Liver (tissue), 9 donors: ENCODE measurements around the gene ATP5F1B. TPM values are rescaled to one million over a fixed set of nuclear protein-coding genes. Genes with fewer than 3 reads are reported as not detected.

ENCODE experiments used
- DNase-seq: peaks from one replicate; pipeline ENCODE4 v3.0.0-alpha.2; 2017; ENCODE audit warnings: low spot score
- H3K27ac ChIP-seq, 2 donors: one replicate each; pipeline ENCODE4 v1.7.0; 2013; ENCODE audit warnings: inconsistent platforms in 2 of 2, low read length in 2 of 2, control low read depth in 1 of 2, low read depth in 1 of 2, mild to moderate bottlenecking in 1 of 2
- H3K27me3 ChIP-seq, 4 donors: one replicate each; pipeline versions ENCODE4 v1.6.1 to v1.7.0; 2013; ENCODE audit warnings: low read length in 3 of 4, inconsistent platforms in 1 of 4, mild to moderate bottlenecking in 1 of 4, moderate library complexity in 1 of 4; ENCODE audit not compliant: control insufficient read depth in 4 of 4, insufficient read depth in 4 of 4
- H3K36me3 ChIP-seq, 4 donors: one replicate each; pipeline versions ENCODE4 v1.6.1 to v1.7.0; 2013; ENCODE audit warnings: low read length in 3 of 4, mild to moderate bottlenecking in 3 of 4, low read depth in 1 of 4, moderate library complexity in 1 of 4; ENCODE audit not compliant: control insufficient read depth in 4 of 4, insufficient read depth in 3 of 4
- H3K4me1 ChIP-seq, 4 donors: one replicate each; pipeline versions ENCODE4 v1.6.1 to v1.7.0; 2013; ENCODE audit warnings: low read length in 3 of 4, mild to moderate bottlenecking in 3 of 4, moderate library complexity in 1 of 4; ENCODE audit not compliant: control insufficient read depth in 4 of 4, insufficient read depth in 4 of 4
- H3K4me3 ChIP-seq, 3 donors: one replicate each; pipeline versions ENCODE4 v1.6.1 to v1.7.0; 2013; ENCODE audit warnings: low read length in 3 of 3, control low read depth in 1 of 3, low read depth in 1 of 3, mild to moderate bottlenecking in 1 of 3
- H3K9ac ChIP-seq, 2 donors: one replicate each; pipeline ENCODE4 v1.7.0; 2013; ENCODE audit warnings: low read length in 2 of 2, mild to moderate bottlenecking in 2 of 2, moderate library complexity in 2 of 2, control low read depth in 1 of 2, low read depth in 1 of 2
- H3K9me3 ChIP-seq, 4 donors: one replicate each; pipeline versions ENCODE4 v1.6.1 to v1.7.0; 2013; ENCODE audit warnings: low read length in 3 of 4; ENCODE audit not compliant: control insufficient read depth in 4 of 4
- EGR1 ChIP-seq, 2 donors: IDR thresholded peaks; 2 replicates each; pipeline ENCODE4 v1.6.1; 2016 to 2018; ENCODE audit warnings: antibody characterized with exemption in 2 of 2, low read depth in 2 of 2
- FOXA1 ChIP-seq: IDR thresholded peaks from 2 replicates; pipeline ENCODE4 v1.6.1; 2016; ENCODE audit warnings: antibody characterized with exemption
- FOXA2 ChIP-seq: IDR thresholded peaks from 2 replicates; pipeline ENCODE4 v1.6.1; 2016; ENCODE audit warnings: antibody characterized with exemption
- GABPA ChIP-seq, 2 donors: IDR thresholded peaks in 1 of 2; conservative IDR thresholded peaks in 1 of 2; 2 replicates each; pipeline ENCODE4 v1.6.1; 2016; ENCODE audit warnings: antibody characterized with exemption in 2 of 2, mild to moderate bottlenecking in 1 of 2, moderate library complexity in 1 of 2
- HNF4A ChIP-seq, 2 donors: conservative IDR thresholded peaks; 2 replicates each; pipeline ENCODE4 v1.6.1; 2016; ENCODE audit warnings: antibody characterized with exemption in 2 of 2, mild to moderate bottlenecking in 2 of 2
- HNF4G ChIP-seq: IDR thresholded peaks from 2 replicates; pipeline ENCODE4 v1.6.1; 2016; ENCODE audit warnings: antibody characterized with exemption
- JUND ChIP-seq, 2 donors: IDR thresholded peaks; 2 replicates each; pipeline ENCODE4 v1.6.1; 2016; ENCODE audit warnings: antibody characterized with exemption in 2 of 2
- NR2F2 ChIP-seq: IDR thresholded peaks from 2 replicates; pipeline ENCODE4 v1.6.1; 2016; ENCODE audit warnings: antibody characterized with exemption
- RAD21 ChIP-seq, 2 donors: IDR thresholded peaks; 2 replicates each; pipeline ENCODE4 v1.6.1; 2016; ENCODE audit warnings: antibody characterized with exemption in 2 of 2, mild to moderate bottlenecking in 2 of 2
- REST ChIP-seq: IDR thresholded peaks from 2 replicates; pipeline ENCODE4 v1.6.1; 2016; ENCODE audit warnings: antibody characterized with exemption, mild to moderate bottlenecking
- RXRA ChIP-seq, 2 donors: IDR thresholded peaks; 2 replicates each; pipeline ENCODE4 v1.6.1; 2017 to 2018; ENCODE audit warnings: antibody characterized with exemption in 2 of 2, mild to moderate bottlenecking in 1 of 2
- SP1 ChIP-seq: IDR thresholded peaks from 2 replicates; pipeline ENCODE4 v1.6.1; 2018; ENCODE audit warnings: antibody characterized with exemption, mild to moderate bottlenecking
- TAF1 ChIP-seq: conservative IDR thresholded peaks from 2 replicates; pipeline ENCODE4 v1.6.1; 2016; ENCODE audit warnings: antibody characterized with exemption, mild to moderate bottlenecking
- YY1 ChIP-seq: IDR thresholded peaks from 2 replicates; pipeline ENCODE4 v1.6.1; 2016; ENCODE audit warnings: antibody characterized with exemption, mild to moderate bottlenecking
- ZBTB33 ChIP-seq: IDR thresholded peaks from 2 replicates; pipeline ENCODE4 v1.6.1; 2016; ENCODE audit warnings: antibody characterized with exemption
- WGBS: extraction: QIAGEN DNeasy Blood & Tissue Kit; methylation state at CpG from one replicate; pipeline ENCODE4 v1.1.7; 2013; 5-methylcytosine and 5-hydroxymethylcytosine counted together
- polyA plus RNA-seq, 2 donors: library from polyadenylated mRNA; stranded (reverse) in 1 of 2; unstranded in 1 of 2; fragments of 200-250 nt in 1 of 2; fragments of >200 nt in 1 of 2; fragmentation: Nextera tagmentation in 1 of 2; extraction: Ambion mirVana in 1 of 2; gene quantifications; one replicate each; pipeline versions ENCODE4 v1.2.1 to v1.2.3, GENCODE V29; 2013 to 2015
- total RNA-seq, 2 donors: library from RNA; depleted of rRNA; stranded (reverse); fragments of >200 nt; gene quantifications; one replicate each; pipeline ENCODE4 v1.2.3, GENCODE V29; 2014
- TF ChIP-seq, protein P1 (sequence below): IDR thresholded peaks from 2 replicates; pipeline ENCODE4 v1.6.1; 2016; ENCODE audit warnings: antibody characterized with exemption
- TF ChIP-seq, protein P2 (sequence below): fragments of 150-350 bp; IDR thresholded peaks from 2 replicates; pipeline ENCODE4 v1.5.1; 2017; ENCODE audit warnings: improper control_type of control experiment, low read depth, low read length; ENCODE audit not compliant: missing input control
- TF ChIP-seq, protein P3 (sequence below): IDR thresholded peaks from 2 replicates; pipeline ENCODE4 v1.6.1; 2016; ENCODE audit warnings: antibody characterized with exemption
- donor health status: healthy.
- donor health status: healthy.
- donor health status: healthy.
- donor health status: healthy.
- donor health status: healthy.

ATP5F1B gene
- total and polyA plus RNA-seq, 4 donors = 273 to 569 (median 438) TPM

DNA sequence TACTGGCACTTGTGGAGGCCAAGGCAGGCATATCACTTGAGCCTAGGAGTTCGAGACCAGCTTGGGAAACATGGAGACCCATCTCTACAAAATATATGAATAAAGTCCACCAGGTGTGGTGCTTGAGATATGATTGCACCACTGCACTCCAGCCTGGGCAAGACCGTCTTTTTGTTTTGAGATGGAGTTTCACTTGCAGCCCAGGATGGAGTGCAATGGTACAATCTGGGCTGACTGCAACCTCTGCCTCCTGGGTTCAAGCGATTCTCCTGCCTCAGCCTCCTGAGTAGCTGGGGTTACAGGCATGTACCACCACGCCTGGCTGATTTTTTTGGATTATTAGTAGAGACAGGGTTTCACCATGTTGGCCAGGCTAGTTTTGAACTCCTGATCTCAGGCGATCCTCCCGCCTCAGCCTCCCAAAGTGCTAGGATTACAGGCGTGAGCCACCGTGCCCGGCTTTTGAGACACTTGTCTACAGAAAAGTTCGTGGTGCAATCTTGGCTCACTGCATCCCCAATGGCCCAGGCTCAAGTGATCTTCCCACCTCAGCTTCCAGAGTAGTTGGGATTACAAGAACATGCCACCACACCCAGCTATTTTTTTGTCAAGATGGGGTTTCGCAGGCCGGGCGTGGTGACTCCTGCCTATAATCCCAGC lies 16.3 kb upstream of the ATP5F1B start (continued):
- TF ChIP-seq JUND (IDR thresholded peaks at IDR 0.05) (no peak), NR2F2 (no peak), HNF4A (conservative IDR thresholded peaks at IDR 0.05) (no peak), ZBTB33 (no peak), TAF1 (no peak)

- H3K4me1 ChIP-seq = no peaks in the 10 kb centered on the region
- 93% methylated on average over 7 of the region's 7 CpGs for WGBS
- DNase-seq = no peak
- H3K4me3 ChIP-seq = no peak overlapping the region
- H3K9ac ChIP-seq = no peak overlapping the region
- TF ChIP-seq HNF4A (conservative IDR thresholded peaks at IDR 0.05) (no peak), REST (no peak), YY1 (no peak), ZBTB33 (no peak), FOXA1 (no peak), TAF1 (no peak), RAD21 (IDR thresholded peaks at IDR 0.05) (no peak), GABPA (IDR thresholded peaks at IDR 0.05 in 1 of 2, conservative IDR thresholded peaks at IDR 0.05 in 1 of 2) (no peak), NR2F2 (no peak), FOXA2 (no peak), EGR1 (IDR thresholded peaks at IDR 0.05; ENCODE audit: low read depth in 2 of 2) (no peak), HNF4G (no peak), RXRA (IDR thresholded peaks at IDR 0.05) (no peak), SP1 (no peak), JUND (IDR thresholded peaks at IDR 0.05) (no peak)
- TF ChIP-seq, protein P1, sequence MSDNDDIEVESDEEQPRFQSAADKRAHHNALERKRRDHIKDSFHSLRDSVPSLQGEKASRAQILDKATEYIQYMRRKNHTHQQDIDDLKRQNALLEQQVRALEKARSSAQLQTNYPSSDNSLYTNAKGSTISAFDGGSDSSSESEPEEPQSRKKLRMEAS = no peak
- TF ChIP-seq, protein P2, sequence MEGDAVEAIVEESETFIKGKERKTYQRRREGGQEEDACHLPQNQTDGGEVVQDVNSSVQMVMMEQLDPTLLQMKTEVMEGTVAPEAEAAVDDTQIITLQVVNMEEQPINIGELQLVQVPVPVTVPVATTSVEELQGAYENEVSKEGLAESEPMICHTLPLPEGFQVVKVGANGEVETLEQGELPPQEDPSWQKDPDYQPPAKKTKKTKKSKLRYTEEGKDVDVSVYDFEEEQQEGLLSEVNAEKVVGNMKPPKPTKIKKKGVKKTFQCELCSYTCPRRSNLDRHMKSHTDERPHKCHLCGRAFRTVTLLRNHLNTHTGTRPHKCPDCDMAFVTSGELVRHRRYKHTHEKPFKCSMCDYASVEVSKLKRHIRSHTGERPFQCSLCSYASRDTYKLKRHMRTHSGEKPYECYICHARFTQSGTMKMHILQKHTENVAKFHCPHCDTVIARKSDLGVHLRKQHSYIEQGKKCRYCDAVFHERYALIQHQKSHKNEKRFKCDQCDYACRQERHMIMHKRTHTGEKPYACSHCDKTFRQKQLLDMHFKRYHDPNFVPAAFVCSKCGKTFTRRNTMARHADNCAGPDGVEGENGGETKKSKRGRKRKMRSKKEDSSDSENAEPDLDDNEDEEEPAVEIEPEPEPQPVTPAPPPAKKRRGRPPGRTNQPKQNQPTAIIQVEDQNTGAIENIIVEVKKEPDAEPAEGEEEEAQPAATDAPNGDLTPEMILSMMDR = no peak
- TF ChIP-seq, protein P3, sequence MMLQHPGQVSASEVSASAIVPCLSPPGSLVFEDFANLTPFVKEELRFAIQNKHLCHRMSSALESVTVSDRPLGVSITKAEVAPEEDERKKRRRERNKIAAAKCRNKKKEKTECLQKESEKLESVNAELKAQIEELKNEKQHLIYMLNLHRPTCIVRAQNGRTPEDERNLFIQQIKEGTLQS = no peak
- H3K36me3 ChIP-seq = peaks cover 2 to 26% (median 21%) of the 10 kb centered on the region in 4 donors
- H3K27me3 ChIP-seq = no peaks in the 10 kb centered on the region
- H3K9me3 ChIP-seq = no peaks in the 10 kb centered on the region
- H3K27ac ChIP-seq = no peak overlapping the region
Observed at GRCh38 chr12:56661560-56661959, 15.8 kb upstream of the ATP5F1B start.
